ENCODE results near the gene MPDZ.

MPDZ gene

GRCh38 chr9:13088720-13089427, 190.6 kb downstream of the MPDZ start:
- no peak for DNase-seq (ENCODE audit: low read depth in 2 of 2)

DNA sequence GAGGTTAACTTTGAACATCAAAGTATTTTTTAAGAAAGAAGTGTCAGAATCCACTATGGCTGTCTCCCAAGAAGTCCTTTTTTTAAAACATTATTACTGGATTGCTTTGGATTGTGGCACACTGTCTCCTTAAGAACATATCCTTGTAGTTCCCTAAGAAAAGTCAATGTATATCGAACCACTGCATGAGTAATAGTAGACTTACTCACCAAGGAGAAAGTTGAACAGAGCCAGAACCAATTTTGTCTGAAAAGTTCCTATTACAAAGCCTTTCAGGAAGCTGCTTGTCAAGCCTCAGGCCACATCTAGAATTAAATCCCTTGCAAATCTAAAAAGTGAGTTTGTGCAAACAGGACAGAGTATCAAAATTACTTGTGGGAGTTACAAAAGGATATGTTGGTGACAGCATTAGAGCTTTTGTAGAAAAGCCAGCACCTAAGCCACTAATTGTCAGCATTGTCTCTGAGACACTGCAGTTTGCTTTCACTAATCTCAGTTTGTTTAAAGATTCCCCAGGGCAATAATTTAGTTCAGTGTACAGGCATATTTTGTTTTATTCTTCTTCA, 195.4 kb downstream of the MPDZ start:
- no peak for DNase-seq (ENCODE audit: low read depth in 2 of 2)

DNA sequence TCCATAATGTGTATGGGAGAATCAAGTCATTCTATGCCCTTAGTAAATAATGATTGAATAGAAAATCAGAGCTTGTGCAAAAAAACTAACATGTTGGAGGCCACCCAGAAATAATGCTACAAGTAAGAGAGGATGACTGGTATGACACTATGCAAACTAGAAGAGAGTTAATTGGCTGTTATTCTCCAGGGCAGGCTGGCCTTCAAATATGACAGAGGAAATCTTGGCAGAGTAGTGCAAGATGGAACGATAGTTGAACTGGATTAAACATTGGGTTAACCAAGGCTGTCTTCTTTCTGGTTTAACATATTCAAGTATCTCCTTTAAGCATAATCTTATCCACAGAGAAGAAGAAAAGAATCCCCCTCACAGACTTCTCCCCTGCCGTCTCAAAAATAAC, 196.1 kb downstream of the MPDZ start:
- no peak for DNase-seq (ENCODE audit: low read depth in 2 of 2)

GRCh38 chr9:13082796-13083195, 196.7 kb downstream of the MPDZ start:
- no peak for DNase-seq (ENCODE audit: low read depth in 2 of 2)

DNA sequence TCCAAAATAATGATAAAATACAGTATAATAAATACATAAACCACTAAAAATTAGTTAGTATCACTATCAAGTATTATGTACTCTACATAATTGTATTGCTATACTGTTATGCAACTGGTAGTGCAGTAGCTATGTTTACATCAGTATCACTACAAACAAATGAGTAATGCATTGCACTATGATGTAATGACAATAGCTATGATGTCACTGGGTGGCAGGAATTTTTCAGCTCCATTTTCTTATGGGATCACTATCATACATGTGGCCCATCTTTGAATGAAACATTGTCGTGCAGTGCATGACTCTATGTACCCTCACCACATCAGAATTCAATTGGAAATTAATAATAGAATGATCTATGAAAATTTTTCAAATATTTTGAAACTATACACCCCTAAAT, 201.3 kb downstream of the MPDZ start:
- DNase-seq (ENCODE audit: low read depth in 2 of 2), result no peak

- no peak for DNase-seq (ENCODE audit: low read depth in 2 of 2)
These were observed 202.9 kb downstream of the MPDZ start for GRCh38 chr9:13076616-13077015.

DNA sequence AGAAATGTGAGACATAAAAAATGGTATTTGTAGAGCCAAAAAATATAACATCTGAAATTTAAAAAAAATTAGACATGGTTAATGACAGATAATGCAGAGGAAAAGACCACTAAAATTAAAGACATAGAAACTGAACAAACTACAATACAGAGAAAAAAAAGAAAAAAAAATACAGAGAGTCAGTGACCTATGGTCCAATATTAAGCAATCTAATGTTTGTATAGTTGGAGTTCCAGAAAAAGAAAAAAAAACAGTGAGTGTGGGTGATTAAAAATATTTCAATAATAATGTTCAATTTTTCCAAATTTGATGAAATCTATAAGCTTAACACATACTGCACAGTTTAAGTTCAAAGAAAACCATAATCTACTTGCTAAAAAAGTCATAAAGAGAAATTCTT, 207.6 kb downstream of the MPDZ start:
- DNase-seq (ENCODE audit: low read depth in 2 of 2), result no peak

DNA sequence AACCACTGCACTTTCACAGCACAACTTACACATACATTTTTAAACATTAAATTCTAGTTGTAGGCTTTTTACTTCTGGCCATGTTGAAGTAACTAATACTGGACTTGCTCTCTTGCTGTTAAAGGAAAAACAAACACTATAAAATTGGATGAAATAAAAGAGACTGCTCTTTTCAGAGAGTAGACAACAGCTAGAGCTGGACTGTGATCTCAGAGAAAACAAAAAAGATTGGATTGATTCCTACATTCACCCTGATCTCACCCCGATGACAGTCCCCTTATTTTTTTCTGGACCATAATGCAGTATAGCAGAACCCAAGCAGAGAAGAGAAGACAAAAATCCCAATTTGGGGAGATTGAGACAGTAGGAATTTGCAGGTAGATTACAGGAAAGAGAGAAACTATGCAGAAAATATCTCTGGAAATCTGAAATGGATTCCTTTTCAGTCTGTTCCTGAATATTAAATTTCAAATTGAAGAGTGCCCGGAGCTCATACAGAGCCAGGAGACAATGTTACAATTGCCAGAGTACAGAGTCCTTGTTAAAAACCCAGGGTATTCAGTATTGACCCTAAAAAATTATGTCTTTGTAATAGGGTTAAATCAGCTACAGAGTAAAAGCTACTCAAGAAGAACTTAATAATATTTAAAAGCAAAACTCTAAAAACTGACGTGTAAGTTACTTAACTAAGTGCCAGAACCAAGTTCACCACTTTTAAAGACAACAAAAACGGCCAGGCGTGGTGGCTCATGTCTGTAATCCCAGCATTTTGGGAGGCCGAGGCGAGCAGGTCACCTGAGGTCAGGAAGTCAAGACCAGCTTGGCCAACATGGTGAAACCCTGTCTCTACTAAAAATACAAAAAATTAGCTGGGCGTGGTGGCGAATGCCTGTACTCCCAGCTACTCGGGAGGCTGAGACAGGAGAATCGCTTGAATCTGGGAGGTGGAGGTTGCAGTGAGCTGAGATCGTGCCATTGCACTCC, 208.6 kb downstream of the MPDZ start:
- DNase-seq (ENCODE audit: low read depth in 2 of 2), result no peak

- no peak for DNase-seq (ENCODE audit: low read depth in 2 of 2)
These were observed 210.0 kb downstream of the MPDZ start for GRCh38 chr9:13069498-13069897.

GRCh38 chr9:13064676-13065075, 214.8 kb downstream of the MPDZ start:
- no peak for DNase-seq (ENCODE audit: low read depth in 2 of 2)

DNA sequence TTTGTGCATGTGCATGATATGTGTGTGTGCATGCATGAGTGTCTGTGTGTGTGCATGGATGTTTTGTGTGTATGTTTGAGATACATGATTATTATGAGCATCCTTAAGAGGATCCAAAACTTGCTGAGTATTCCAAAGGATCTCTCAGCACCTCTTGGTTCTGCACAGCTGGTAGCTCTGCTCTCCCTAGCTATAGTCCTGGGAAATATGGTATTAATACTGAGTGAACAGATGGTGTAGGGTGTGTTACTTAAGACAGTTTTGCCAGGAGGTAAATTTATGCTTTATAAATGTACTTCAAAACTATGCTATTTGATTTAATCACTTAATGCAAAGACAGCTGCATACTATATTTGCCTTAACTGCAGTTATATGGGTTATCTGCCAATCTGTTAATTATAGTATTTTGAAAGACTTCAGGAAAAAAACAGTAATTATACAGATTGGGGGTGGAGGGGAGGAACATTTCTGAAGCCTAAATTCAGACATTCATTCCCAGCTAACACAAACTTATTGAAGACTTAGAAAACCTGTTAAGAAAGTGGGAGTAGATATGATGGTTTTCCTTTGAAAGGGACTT, 215.5 kb downstream of the MPDZ start:
- DNase-seq (ENCODE audit: low read depth in 2 of 2), result no peak

GRCh38 chr9:13061390-13061789, 218.1 kb downstream of the MPDZ start:
- DNase-seq (ENCODE audit: low read depth in 2 of 2), result no peak

All from stimulated activated CD8-positive, alpha-beta memory T cell treated with anti-CD3 and anti-CD28 coated beads, Interleukin-7, amount 100 ng/mL, for 4 hours (primary cell).